Measurements from ENCODE around the gene MCC.

- TF ChIP-seq CTCF (IDR thresholded peaks at IDR 0.05) (no peak), EZH2 (IDR thresholded peaks at IDR 0.05; ENCODE audit: borderline replicate concordance, insufficient read depth, low read depth, low read length, poor library complexity, severe bottlenecking) (no peak)
Observed at GRCh38 chr5:113039934-113040285, 448.3 kb downstream of the MCC start.

All from B cell (primary cell).